ENCODE data around the gene GLYATL1B.
"Not testable (repeated sequence)": the region's sequence is repeated elsewhere in the genome, so short reads cannot be mapped to it uniquely, and the experiment has no call there.

The GLYATL1B gene

GRCh38 chr11:59095972-59096575, 10.0 kb downstream of the GLYATL1B start:
- DNase-seq: not testable (repeated sequence)

- peak; percentile 49 for DNase-seq
Observed at GRCh38 chr11:59097113-59097708, 11.1 kb downstream of the GLYATL1B start.

GRCh38 chr11:59097938-59098337, 11.8 kb downstream of the GLYATL1B start:
- DNase-seq: not testable (repeated sequence)

- peak; percentile 63 for DNase-seq
Observed at GRCh38 chr11:59102259-59102765, 16.2 kb downstream of the GLYATL1B start.

- DNase-seq: peak; percentile 99
Observed at GRCh38 chr11:59106363-59107336, 20.5 kb downstream of the GLYATL1B start, which contains the start of gene FAM111B. TSS of gene FAM111B (plus strand) at chr11:59107237. CDS start at chr11:59109626, 2,389 bp downstream.

- DNase-seq: not testable (repeated sequence)
Observed at GRCh38 chr11:59107721-59108120, 21.6 kb downstream of the GLYATL1B start.

GRCh38 chr11:59112494-59112893, 26.4 kb downstream of the GLYATL1B start:
- DNase-seq: no peak

- no peak for DNase-seq
Observed at GRCh38 chr11:59114344-59114743, 28.2 kb downstream of the GLYATL1B start.

- DNase-seq: no peak
Observed at GRCh38 chr11:59115553-59115952, 29.4 kb downstream of the GLYATL1B start.

GRCh38 chr11:59117774-59118173, 31.7 kb downstream of the GLYATL1B start:
- DNase-seq: no peak

- DNase-seq: no peak
Observed at GRCh38 chr11:59119826-59120225, 33.7 kb downstream of the GLYATL1B start.

GRCh38 chr11:59135648-59136461, 49.7 kb downstream of the GLYATL1B start:
- DNase-seq: peak; percentile 78

- DNase-seq: not testable (repeated sequence)
Observed at GRCh38 chr11:59136551-59136950, 50.4 kb downstream of the GLYATL1B start.

GRCh38 chr11:59137190-59137589, 51.1 kb downstream of the GLYATL1B start:
- no peak for DNase-seq

- no peak for DNase-seq
Observed at GRCh38 chr11:59138643-59139042, 52.5 kb downstream of the GLYATL1B start.

- no peak for DNase-seq
Observed at GRCh38 chr11:59141191-59141590, 55.1 kb downstream of the GLYATL1B start.

GRCh38 chr11:59141673-59142460, 55.8 kb downstream of the GLYATL1B start:
- peak; percentile 63 for DNase-seq

- DNase-seq: peak; percentile 93
Observed at GRCh38 chr11:59142530-59143507, 56.7 kb downstream of the GLYATL1B start, which contains the start of gene FAM111A. TSS of gene FAM111A (plus strand) at chr11:59142856. CDS start at chr11:59148873, 6,017 bp downstream.

GRCh38 chr11:59144096-59144495, 58.0 kb downstream of the GLYATL1B start:
- DNase-seq: no peak
